ENCODE results near the gene AXL. TPM values are rescaled to one million over a fixed set of nuclear protein-coding genes. Genes with fewer than 3 reads are reported as not detected.

AXL gene
- total and polyA plus RNA-seq, 2 of the 13 experiments (the other 11 are each of a cell fraction or from before 2014, with no cell fraction given), result 0.71 to 5.9 TPM

DNA sequence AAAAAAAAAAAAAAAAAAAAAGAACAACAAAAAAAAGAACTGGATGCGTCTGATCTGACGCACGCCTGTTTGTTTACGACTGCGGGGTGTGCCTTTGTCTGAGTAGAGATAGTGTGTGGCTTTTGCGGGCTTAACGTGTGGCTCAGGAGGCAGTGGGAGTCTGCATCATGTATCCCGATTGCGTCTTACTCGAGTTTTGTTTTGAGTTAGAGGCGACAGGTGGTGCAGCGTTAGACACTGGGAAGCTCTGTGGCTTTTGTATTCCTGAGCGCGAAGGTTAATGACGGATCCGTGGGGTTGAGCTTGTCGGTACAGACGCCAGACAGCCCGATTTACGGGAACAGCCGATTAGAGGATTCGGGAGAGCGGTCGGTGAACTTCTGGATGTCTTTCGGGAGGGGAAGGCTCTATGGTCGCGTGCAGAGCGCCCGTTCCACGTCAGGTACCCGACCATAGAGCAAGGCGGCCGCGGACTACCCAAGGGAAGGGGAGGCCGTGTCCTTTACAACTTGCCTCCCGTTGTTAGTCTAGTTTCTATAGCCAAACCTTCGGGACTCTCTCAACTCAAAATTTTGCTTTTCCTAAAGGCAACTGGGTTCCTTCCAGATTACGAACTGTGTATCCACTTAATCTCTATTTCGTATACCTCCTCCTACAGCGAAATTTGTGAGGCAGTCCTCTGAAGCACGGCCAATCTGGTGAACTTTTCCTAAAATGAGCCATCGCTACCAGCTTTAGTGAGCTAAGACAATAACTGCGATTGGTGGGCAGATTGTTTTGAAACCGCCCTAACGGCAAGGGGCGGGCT, 44.2 kb downstream of the AXL start (continued):
- TF ChIP-seq ARNT2 (CRISPR knock-in tag; IDR thresholded peaks at IDR 0.05; ENCODE audit: low read depth) (no peak), ZNF776 (CRISPR knock-in tag; IDR thresholded peaks at IDR 0.05) (no peak), ZFP36L1 (CRISPR knock-in tag; IDR thresholded peaks at IDR 0.05) (no peak; the same call in 1 of the 2 replicates), PAF1 (CRISPR knock-in tag; IDR thresholded peaks at IDR 0.05) (no peak), KMT2B (CRISPR knock-in tag; IDR thresholded peaks at IDR 0.05) (no peak), PHF5A (CRISPR knock-in tag; IDR thresholded peaks at IDR 0.05; ENCODE audit: low read depth, unreplicated experiment) (no peak), TBX3 (IDR thresholded peaks at IDR 0.05; ENCODE audit: borderline replicate concordance) (no peak), TOPORS (CRISPR knock-in tag; IDR thresholded peaks at IDR 0.05) (no peak), MTA3 (CRISPR knock-in tag; IDR thresholded peaks at IDR 0.05) (no peak), RFXANK (CRISPR knock-in tag; IDR thresholded peaks at IDR 0.05) (no peak), ZNF274 (CRISPR knock-in tag; IDR thresholded peaks at IDR 0.05) (no peak), ZNF383 (CRISPR knock-in tag; IDR thresholded peaks at IDR 0.05; ENCODE audit: borderline replicate concordance) (no peak), ERF (CRISPR knock-in tag; IDR thresholded peaks at IDR 0.05) (peak; percentile 2; the same call in 1 of the 2 replicates), AHR (CRISPR knock-in tag; IDR thresholded peaks at IDR 0.05) (no peak; the same call in 1 of the 2 replicates), REL (CRISPR knock-in tag; conservative IDR thresholded peaks at IDR 0.05) (no peak), NFIB (CRISPR knock-in tag; IDR thresholded peaks at IDR 0.05; ENCODE audit: borderline replicate concordance) (no peak)
- TF ChIP-seq, protein P1, sequence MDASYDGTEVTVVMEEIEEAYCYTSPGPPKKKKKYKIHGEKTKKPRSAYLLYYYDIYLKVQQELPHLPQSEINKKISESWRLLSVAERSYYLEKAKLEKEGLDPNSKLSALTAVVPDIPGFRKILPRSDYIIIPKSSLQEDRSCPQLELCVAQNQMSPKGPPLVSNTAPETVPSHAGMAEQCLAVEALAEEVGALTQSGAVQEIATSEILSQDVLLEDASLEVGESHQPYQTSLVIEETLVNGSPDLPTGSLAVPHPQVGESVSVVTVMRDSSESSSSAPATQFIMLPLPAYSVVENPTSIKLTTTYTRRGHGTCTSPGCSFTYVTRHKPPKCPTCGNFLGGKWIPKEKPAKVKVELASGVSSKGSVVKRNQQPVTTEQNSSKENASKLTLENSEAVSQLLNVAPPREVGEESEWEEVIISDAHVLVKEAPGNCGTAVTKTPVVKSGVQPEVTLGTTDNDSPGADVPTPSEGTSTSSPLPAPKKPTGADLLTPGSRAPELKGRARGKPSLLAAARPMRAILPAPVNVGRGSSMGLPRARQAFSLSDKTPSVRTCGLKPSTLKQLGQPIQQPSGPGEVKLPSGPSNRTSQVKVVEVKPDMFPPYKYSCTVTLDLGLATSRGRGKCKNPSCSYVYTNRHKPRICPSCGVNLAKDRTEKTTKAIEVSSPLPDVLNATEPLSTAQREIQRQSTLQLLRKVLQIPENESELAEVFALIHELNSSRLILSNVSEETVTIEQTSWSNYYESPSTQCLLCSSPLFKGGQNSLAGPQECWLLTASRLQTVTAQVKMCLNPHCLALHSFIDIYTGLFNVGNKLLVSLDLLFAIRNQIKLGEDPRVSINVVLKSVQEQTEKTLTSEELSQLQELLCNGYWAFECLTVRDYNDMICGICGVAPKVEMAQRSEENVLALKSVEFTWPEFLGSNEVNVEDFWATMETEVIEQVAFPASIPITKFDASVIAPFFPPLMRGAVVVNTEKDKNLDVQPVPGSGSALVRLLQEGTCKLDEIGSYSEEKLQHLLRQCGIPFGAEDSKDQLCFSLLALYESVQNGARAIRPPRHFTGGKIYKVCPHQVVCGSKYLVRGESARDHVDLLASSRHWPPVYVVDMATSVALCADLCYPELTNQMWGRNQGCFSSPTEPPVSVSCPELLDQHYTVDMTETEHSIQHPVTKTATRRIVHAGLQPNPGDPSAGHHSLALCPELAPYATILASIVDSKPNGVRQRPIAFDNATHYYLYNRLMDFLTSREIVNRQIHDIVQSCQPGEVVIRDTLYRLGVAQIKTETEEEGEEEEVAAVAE (CRISPR knock-in tag; IDR thresholded peaks at IDR 0.05; ENCODE audit: borderline replicate concordance), result peak; percentile 98
- TF ChIP-seq, protein P2, sequence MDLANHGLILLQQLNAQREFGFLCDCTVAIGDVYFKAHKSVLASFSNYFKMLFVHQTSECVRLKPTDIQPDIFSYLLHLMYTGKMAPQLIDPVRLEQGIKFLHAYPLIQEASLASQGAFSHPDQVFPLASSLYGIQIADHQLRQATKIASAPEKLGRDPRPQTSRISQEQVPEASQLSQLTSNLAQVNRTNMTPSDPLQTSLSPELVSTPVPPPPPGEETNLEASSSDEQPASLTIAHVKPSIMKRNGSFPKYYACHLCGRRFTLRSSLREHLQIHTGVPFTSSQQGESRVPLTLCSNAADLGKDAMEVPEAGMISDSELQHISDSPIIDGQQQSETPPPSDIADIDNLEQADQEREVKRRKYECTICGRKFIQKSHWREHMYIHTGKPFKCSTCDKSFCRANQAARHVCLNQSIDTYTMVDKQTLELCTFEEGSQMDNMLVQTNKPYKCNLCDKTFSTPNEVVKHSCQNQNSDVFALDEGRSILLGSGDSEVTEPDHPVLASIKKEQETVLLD (CRISPR knock-in tag; IDR thresholded peaks at IDR 0.05; ENCODE audit: low read depth), result no peak
- TF ChIP-seq, protein P3, sequence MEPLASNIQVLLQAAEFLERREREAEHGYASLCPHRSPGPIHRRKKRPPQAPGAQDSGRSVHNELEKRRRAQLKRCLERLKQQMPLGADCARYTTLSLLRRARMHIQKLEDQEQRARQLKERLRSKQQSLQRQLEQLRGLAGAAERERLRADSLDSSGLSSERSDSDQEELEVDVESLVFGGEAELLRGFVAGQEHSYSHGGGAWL (CRISPR knock-in tag; IDR thresholded peaks at IDR 0.05), result no peak
- TF ChIP-seq, protein P4, sequence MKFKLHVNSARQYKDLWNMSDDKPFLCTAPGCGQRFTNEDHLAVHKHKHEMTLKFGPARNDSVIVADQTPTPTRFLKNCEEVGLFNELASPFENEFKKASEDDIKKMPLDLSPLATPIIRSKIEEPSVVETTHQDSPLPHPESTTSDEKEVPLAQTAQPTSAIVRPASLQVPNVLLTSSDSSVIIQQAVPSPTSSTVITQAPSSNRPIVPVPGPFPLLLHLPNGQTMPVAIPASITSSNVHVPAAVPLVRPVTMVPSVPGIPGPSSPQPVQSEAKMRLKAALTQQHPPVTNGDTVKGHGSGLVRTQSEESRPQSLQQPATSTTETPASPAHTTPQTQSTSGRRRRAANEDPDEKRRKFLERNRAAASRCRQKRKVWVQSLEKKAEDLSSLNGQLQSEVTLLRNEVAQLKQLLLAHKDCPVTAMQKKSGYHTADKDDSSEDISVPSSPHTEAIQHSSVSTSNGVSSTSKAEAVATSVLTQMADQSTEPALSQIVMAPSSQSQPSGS (CRISPR knock-in tag; IDR thresholded peaks at IDR 0.05), result no peak
- TF ChIP-seq, protein P5, sequence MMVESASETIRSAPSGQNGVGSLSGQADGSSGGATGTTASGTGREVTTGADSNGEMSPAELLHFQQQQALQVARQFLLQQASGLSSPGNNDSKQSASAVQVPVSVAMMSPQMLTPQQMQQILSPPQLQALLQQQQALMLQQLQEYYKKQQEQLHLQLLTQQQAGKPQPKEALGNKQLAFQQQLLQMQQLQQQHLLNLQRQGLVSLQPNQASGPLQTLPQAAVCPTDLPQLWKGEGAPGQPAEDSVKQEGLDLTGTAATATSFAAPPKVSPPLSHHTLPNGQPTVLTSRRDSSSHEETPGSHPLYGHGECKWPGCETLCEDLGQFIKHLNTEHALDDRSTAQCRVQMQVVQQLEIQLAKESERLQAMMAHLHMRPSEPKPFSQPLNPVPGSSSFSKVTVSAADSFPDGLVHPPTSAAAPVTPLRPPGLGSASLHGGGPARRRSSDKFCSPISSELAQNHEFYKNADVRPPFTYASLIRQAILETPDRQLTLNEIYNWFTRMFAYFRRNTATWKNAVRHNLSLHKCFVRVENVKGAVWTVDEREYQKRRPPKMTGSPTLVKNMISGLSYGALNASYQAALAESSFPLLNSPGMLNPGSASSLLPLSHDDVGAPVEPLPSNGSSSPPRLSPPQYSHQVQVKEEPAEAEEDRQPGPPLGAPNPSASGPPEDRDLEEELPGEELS (CRISPR knock-in tag; IDR thresholded peaks at IDR 0.05), result 0 out of 2 replicates have a peak, but pooled peaks have one; percentile 9

Measured in HepG2 (cell line).